GM19455 (cell line): ENCODE measurements around the gene SERPINH1.

Source experiments
- ATAC-seq: cut with Tn5 transposase; IDR thresholded peaks from one replicate; pipeline ENCODE4 v1.9.1; 2021; ENCODE audit not compliant: unreplicated experiment

Gene SERPINH1

DNA sequence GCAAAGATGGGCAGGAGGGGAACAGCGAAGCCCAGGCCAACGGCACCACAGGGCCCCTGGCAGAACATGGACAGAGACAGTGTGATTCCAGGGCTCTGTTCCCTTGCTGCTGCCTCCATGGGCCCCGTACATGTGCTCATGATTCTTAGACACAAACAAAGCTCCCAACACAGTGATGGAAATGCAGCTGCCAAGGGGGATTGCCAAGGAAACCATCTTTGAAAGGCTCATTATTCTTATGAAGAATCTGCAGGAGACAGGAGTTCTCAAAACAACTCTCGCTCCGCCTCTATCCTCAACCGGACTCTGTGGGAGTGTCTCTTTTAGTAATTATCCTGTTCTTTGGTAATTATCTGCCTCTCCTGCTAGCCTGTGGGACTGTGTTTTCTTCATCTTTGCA lies 32.2 kb downstream of the SERPINH1 start:
- no peak for ATAC-seq

DNA sequence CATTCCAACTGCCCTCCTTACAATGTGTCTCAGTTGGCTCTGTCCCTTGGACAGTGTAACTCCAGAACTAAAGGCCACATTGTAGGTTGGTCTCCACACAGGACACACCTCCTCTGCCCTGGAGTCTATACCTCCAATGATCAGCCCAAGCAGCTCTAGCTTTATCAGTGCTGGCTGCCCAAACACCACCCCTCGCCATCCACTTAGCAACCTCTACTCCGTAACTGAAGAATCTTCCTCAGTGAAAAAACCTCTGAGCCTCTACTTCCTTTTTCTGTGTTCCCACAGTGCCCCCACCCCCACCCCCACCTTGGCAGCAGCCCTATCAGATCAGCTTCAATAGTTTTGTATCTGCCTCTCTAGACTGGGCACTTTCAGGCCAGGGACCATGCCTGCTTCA lies 33.4 kb downstream of the SERPINH1 start:
- no peak for ATAC-seq

DNA sequence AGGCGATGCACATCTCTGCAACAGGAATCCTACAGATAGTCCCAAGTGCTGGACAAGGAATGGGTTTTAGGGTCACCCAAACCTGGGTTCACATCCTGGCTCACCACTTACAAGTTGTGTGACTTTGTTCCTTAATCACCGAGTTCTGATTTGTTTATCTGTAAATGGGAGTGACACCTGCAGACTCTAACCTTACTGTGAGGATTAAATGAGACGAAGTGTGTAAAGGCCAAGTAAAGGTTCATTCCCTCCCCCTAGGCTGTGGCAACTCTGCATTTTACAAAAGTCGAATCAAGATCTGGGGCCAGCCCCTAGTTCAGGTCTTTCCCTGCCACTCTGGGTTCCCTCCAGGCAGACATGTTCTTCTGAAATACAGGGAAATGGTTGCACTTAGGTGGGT lies 34.9 kb downstream of the SERPINH1 start:
- no peak for ATAC-seq

DNA sequence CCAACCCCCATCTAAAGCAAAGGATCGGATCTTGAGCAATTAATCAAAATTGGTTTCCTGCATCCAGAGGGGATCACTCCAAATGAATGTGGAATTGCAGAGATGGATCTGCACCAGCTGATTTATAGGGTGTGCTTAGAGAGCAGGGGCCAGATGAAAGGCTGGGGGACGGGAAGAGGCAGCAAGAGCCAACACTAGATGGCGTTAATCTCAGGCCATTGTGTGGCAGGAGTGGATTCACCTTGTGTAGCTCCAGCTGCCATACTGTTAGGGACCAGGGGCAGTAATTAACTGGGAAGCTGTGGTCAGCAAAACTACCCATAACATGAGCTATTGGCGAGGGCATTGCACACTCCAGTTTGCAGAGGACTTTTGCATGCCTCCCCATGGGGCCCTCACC lies 35.6 kb downstream of the SERPINH1 start:
- no peak for ATAC-seq

DNA sequence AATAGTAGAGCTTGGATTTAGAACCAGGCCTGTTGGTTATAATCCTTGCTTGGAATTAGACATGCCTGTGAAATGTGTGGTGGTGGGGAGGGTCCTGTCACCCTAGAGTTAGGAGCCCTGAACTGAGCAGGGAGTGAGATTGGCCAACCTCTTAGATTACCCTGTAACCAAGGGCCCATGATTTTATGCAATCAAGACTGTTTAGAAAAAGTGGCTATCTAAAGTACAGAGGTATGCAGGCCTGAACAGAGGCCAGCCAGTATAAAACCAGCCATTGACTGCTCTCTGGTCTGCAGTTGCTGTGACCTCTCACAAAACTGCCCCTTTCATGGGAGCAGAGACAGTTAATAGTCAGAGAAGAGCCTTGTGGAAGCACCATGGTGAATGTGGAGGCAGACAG lies 36.2 kb downstream of the SERPINH1 start:
- no peak for ATAC-seq

DNA sequence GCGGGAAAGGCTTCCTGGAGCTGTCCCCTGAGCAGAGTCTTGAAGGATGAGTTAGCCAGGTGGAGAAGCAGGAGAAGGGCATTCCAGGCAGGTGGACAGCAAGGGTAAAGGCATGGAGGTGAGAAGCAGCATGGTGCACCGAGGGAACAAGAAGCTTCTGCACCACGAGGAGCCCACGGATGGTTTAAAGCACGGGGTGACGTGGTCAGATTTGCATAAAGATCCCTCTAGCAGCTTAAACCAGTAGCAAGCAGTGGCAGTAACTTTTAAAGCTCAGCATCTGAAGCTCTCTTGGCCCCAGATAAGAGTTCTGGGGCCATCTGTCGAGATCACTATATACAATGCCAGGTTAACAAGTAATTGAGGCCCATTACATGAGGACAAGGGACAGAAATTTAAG lies 36.8 kb downstream of the SERPINH1 start:
- no peak for ATAC-seq

DNA sequence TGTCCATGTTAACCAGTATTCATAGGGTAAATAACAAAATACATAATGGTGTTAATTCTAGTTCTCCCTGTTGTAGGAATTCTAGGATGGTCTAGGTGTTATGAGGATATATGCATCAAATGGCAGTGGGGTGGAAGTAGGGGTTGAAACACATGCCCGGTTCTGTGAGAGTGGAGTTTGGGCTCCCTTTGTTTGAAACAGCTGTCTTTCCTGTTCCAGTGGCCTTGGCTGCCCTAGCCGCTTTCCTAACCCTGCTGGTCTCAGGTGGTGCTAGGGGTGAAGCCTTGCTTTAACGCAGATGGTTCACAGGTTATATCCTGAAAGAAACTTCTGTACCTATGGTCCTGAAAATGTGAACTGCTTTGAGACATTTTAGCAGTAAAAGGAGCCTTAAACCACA lies 38.3 kb downstream of the SERPINH1 start:
- ATAC-seq = no peak

DNA sequence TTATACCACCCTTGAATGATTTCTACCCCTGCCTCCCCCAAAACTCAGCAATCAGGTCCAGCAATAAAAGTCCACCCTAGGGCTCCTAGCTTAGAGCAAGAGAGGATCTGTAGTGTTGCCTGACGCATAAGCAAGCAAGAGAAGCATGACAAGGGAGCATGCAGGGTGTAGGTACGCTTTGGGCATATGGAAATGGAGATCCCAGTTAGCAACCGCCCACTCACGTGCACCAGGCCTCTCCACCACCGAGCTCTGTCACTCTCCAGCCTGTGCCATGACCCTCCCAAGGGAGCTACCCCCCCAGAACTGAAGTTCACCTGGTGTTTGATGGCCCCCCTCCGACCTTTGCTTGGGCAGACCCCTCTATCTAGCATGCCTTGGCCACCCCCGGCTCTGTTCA lies 39.4 kb downstream of the SERPINH1 start:
- ATAC-seq = no peak

DNA sequence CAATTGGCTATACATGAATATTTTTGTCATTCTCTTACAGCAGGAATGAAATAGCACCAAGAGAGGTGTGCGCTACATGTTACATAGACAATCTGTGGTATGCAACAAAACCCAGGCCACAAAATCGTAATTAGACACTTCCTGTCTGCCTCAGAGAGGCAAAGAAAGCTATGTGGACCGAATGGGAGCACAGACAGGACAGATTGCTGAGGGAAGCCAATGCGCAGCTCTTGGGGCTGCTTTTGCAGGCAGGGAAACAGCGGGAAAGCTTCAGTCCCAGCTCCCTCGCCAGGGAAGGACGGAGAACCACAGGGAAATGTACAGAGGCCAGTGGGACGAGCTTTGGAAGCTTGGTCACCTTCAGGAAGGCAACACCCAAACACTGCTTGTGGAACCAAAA lies 40.9 kb downstream of the SERPINH1 start:
- ATAC-seq = no peak

DNA sequence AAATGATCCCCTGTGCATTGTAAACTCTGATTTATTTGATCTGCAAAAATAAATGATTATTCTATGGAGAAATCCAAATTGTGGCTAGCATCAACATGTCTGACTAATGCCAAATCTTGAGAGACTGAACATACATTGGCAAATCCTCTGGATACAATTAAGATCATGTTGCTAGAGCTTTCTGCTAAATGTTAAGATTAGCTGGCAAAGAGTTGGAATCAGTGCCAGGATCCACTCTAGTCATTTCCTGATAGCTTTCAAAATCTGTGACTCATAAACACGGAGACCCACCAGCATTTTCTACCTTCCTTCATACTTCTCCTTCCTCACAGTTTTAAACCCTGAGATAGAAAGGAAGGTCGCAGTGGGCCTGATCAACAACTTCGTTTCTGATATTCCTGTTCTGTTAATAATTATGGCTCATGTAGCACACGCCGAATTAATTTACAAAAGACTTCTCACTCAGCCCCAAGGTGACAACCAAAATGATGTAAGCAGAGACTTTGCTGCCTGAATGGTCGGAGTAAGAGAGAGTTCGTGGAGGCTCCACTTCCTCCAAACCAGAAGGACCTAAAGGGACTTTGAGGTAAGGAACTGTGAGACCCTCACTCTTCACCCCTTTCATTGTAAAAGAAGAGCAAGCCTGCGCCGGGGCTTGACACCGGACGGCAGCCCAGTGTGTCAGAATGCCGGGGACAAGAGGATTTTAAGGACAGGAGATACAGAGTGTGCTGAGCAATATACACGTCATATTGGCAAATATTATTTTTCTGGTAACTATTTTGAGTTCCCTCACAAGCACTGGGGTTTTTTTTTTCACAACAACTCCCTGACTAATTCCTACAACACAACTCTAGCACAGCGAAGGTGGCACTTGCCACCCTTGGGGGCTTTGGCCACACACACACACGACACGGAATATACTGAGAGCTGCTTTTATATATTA lies 42.0 kb downstream of the SERPINH1 start:
- no peak for ATAC-seq

DNA sequence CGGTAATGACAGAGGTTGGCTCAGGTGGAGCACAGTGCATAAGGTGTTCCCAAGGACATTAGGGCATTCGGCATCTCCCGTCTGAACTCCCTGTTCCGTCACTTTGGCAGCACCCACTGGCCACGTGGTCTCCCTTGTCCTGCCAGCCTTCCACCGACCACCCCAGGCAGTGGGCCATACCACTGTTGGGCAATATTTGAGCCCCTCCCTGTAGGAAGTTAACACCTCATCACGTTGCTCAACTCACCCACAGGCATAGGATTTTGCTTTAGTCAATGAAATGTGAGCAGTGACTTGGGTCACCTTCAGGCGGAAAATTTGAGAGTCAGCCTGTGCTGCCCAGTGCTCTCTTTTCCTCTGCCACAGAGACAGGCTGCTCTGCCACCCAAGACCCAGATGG lies 44.0 kb downstream of the SERPINH1 start:
- ATAC-seq = no peak

DNA sequence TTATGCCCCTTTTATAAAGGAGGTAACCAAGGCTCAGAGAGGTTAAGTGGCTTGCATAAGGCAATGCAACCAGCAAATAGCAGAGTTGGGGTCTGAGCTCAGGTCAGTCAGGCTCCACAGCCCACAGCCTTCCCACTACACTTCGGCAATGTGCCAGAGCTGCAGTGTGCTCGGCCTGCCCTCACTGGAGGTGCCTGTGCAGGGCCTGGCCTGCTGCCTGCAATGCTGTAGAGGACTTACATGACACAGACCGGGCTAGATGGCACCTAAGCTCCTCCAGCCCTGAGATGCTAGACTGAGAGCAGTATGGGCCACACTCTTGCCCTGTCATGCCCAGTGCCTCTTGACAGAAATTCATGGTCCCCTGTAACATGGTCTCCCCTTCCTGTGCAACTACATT lies 49.8 kb downstream of the SERPINH1 start:
- ATAC-seq = no peak

DNA sequence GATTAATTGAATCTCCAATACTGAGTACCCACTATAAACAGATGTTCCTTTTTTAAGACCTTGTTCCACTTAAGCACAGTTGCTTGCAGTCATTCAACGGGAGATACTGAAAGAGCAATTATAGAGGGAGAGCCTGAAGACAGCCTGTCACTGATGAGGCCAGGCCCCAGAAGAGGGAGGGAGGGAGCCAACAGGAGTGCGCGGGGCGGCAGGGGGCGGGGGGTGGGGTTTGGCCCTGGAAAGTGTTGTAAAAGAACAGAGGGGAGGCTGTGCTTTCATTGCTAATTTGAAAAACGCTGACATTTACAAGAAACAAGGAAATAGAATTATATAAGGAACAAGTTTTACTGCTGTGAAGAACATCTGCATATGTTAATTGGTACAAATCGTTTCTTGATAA lies 53.7 kb downstream of the SERPINH1 start:
- no peak for ATAC-seq

DNA sequence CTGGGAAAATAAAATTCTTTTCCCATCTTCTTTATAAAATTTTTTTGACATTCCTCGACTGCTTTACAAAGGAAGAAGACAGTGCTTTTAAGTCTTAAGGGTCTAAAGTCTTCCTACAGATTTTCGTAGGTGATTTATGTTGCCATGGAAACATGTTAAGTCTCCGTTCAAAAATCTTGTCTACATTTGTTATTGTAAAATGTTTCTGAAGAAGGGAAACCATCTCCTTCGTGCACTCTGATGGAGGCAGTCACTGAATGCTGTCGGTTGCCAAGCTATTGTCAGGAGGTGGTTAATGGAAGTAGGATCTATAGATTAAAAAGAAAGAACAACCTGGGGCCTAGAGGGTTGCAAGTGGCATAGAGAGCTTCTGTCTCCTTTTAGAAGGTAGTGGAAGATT lies 54.2 kb downstream of the SERPINH1 start:
- no peak for ATAC-seq
